ENCODE results near the gene PAPPA2.

GRCh38 chr1:176529395-176530090 lies 66.6 kb downstream of the PAPPA2 start:
- TF ChIP-seq CTCF (conservative IDR thresholded peaks at IDR 0.05) (no peak), ZFX (IDR thresholded peaks at IDR 0.05) (no peak)
